Measurements from ENCODE around the gene FBXO3.

- TF ChIP-seq POLR2AphosphoS5 (IDR thresholded peaks at IDR 0.05; ENCODE audit: insufficient read depth in 1 of 2, low read depth in 1 of 2) (peak in 1 of 2 donors; percentile 88), CTCF (IDR thresholded peaks at IDR 0.05) (no peak), POLR2A (IDR thresholded peaks at IDR 0.05) (no peak)
These were observed 82.3 kb downstream of the FBXO3 start for GRCh38 chr11:33692013-33692504.
